Spleen (tissue), 7 donors: ENCODE results near the gene SERBP1.

Experiments used
- POLR2A ChIP-seq, 3 donors: fragments of 450-650 bp; IDR thresholded peaks; one replicate each; pipeline ENCODE4 v1.5.1; 2017; ENCODE audit warnings: antibody characterized with exemption in 3 of 3, mild to moderate bottlenecking in 1 of 3
- POLR2AphosphoS5 ChIP-seq, 3 donors: sonication (generic); formaldehyde crosslinking; IDR thresholded peaks; one replicate each; pipeline ENCODE4 v1.5.1; 2017; ENCODE audit warnings: antibody characterized with exemption in 3 of 3
- TF ChIP-seq, protein P1 (sequence below), 11 experiments: fragments of 200-600 bp in 7 of 11; fragments of 450-650 bp in 4 of 11; sonication (generic) in 4 of 11; IDR thresholded peaks in 8 of 11; conservative IDR thresholded peaks in 3 of 11; 1 replicate in 7 of 11; 2 replicates in 4 of 11; pipeline versions ENCODE4 v1.4.0 to v1.8.0; 2016 to 2021; ENCODE audit warnings: antibody characterized with exemption in 11 of 11, inconsistent platforms in 4 of 11, mild to moderate bottlenecking in 1 of 11
- donor health status: DM: no; HTN: no; CAD: no; lungs with moderate emphysema.
- donor health status: DM: no; HTN: no; CAD: no.
- donor health status: DM: no; HTN: no; CAD: no.

DNA sequence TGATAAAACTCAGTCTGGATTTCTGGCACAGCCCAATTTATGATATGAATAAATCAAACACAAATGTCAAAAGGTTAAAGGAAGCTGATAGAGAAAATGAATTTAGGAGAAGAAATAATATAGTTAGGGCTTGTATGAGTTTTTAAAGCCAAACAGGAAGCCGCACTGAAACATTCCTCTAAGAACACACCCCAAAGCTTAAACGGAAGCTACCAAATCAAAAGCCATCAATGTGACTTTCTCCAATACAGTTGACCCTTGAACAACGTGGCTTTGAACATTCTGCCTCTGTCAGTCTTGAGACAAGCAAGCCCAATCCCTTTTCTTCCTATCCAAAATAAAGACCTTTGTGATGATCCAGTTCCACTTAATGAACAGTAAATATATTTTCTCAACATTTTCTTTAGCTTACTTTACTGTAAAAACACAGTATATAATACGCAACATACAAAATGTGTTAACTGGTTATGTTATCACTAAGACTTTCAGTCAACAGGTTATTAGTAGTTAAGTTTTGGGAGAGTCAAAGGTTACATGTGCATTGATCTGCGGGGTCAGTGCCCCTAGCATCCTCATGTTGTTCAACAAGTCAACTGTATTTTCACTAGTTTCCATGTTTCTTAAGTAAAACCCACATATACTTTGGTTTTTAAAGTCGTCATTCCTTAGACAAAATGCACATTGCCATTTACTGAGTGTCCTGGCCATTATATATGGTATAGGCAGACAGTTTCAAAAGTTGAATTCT, 11.2 kb downstream of the SERBP1 start:
- TF ChIP-seq POLR2A (IDR thresholded peaks at IDR 0.05) (no peak), POLR2AphosphoS5 (IDR thresholded peaks at IDR 0.05) (no peak)
- TF ChIP-seq, protein P1, sequence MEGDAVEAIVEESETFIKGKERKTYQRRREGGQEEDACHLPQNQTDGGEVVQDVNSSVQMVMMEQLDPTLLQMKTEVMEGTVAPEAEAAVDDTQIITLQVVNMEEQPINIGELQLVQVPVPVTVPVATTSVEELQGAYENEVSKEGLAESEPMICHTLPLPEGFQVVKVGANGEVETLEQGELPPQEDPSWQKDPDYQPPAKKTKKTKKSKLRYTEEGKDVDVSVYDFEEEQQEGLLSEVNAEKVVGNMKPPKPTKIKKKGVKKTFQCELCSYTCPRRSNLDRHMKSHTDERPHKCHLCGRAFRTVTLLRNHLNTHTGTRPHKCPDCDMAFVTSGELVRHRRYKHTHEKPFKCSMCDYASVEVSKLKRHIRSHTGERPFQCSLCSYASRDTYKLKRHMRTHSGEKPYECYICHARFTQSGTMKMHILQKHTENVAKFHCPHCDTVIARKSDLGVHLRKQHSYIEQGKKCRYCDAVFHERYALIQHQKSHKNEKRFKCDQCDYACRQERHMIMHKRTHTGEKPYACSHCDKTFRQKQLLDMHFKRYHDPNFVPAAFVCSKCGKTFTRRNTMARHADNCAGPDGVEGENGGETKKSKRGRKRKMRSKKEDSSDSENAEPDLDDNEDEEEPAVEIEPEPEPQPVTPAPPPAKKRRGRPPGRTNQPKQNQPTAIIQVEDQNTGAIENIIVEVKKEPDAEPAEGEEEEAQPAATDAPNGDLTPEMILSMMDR (IDR thresholded peaks at IDR 0.05 in 8 of 11, conservative IDR thresholded peaks at IDR 0.05 in 3 of 11) = no peak
